ENCODE measurements around the gene LRRC8E. TPM values are rescaled to one million over a fixed set of nuclear protein-coding genes. Genes with fewer than 3 reads are reported as not detected.

The LRRC8E gene
- total RNA-seq, 1 donor from 2014 or later: not detected

GRCh38 chr19:7849631-7849999 lies 38.7 kb upstream of the LRRC8E start:
- intact Hi-C loops (cut with micrococcal nuclease): no loop called here
- Mint-ChIP-seq H3K4me1 (ENCODE audit: low read depth) (no peaks in the 10 kb centered on the region), H3K27ac (no peak overlapping the region), H3K36me3 (ENCODE audit: low read depth) (no peaks in the 10 kb centered on the region), H3K4me3 (no peak overlapping the region), H3K27me3 (ENCODE audit: insufficient read depth) (peaks cover 2% of the 10 kb centered on the region), H3K9me3 (no peaks in the 10 kb centered on the region)
- DNase-seq (ENCODE audit: low spot score): no peak

GRCh38 chr19:7850000-7850813 lies 38.1 kb upstream of the LRRC8E start:
- H3K27ac Mint-ChIP-seq: no peak overlapping the region
- no peaks in the 10 kb centered on the region for H3K9me3 Mint-ChIP-seq
- no peaks in the 10 kb centered on the region for H3K4me1 Mint-ChIP-seq (ENCODE audit: low read depth)
- no peak for DNase-seq (ENCODE audit: low spot score)
- intact Hi-C loops (cut with micrococcal nuclease): no loop called here
- no peak overlapping the region for H3K4me3 Mint-ChIP-seq
- H3K27me3 Mint-ChIP-seq (ENCODE audit: insufficient read depth): peaks cover 2% of the 10 kb centered on the region
- no peaks in the 10 kb centered on the region for H3K36me3 Mint-ChIP-seq (ENCODE audit: low read depth)

DNA sequence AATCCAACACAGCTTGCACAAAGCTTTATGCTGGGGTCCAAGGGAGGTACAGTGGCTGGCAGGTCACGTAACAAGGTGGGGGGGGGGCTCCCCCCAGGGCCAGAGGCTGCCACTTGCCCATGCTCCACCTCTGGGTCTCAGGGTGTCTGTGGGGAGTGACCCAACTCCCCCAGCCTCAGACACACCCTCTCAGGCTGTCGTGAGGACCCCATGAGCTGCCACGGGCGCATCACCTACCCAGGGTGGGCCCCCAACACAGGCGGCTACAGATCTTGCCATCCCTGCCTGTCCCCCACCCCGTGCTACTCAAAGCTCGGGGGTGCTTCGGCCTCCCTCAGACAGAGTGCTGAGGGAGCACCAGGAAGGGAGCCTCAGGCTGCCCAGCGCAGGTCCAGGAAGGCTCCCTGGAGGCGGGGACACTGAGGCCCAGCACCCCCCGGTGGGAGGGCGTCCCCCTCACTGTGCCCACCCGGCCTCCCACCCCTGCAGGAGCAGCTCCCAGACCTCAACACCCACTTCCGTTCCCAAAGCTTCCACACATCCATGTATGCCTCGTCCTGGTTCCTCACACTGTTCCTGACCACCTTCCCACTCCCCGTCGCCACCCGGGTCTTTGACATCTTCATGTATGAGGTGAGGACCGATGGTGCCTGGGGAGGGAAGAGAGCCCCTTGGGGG lies 37.2 kb upstream of the LRRC8E start:
- H3K9me3 Mint-ChIP-seq: no peaks in the 10 kb centered on the region
- H3K27ac Mint-ChIP-seq: no peak overlapping the region
- no peaks in the 10 kb centered on the region for H3K36me3 Mint-ChIP-seq (ENCODE audit: low read depth)
- H3K4me3 Mint-ChIP-seq: no peak overlapping the region
- no peak for DNase-seq (ENCODE audit: low spot score)
- peaks cover 2% of the 10 kb centered on the region for H3K27me3 Mint-ChIP-seq (ENCODE audit: insufficient read depth)
- H3K4me1 Mint-ChIP-seq (ENCODE audit: low read depth): no peaks in the 10 kb centered on the region
- intact Hi-C loops (cut with micrococcal nuclease): no loop called here

- no peaks in the 10 kb centered on the region for H3K36me3 Mint-ChIP-seq (ENCODE audit: low read depth)
- H3K9me3 Mint-ChIP-seq: no peaks in the 10 kb centered on the region
Observed at GRCh38 chr19:7851623-7852500, 36.4 kb upstream of the LRRC8E start.

DNA sequence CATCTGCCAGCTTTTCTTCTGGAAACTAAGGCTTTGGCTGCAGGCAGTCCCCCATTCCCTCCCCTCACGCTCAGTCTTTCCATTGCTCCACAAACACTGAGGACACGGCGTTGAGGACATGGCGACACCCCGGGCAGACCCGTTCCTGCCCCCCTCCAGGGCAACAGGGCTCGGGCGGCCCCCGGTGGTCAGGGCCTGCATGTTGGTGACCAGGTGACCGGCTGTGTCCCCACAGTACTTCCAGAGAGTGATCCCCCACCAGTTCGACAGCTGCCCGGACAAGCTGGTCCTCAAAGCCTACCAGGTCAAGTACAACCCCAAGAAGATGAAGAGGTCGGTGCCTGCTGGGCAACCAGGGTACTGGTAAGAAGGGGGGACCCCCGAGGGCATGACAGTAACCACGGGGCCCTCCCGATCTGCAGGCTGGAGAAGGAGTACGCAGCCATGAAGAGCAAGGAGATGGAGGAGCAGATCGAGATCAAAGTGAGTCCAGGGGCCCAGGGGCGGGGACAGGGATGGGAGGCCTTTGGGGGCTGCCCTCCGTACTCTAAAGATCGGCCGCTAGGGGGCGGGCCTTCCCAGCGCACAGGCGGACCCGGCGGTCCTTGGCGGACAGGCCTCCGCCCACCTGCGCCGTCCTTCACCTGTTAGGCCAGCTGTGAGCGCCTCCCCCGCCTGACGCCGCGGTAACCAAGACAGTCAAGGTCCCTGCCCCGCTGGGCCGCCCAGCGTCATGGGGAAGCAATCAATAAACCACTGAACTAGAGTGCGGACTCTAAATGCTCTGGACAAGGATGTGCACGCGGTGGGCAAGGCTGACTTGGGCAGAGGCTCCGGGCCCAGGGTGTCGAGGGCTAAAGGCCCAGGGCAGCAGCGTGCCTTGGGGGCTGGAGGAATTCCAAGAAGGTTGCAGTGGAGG lies 35.2 kb upstream of the LRRC8E start:
- intact Hi-C loops (cut with micrococcal nuclease): loop anchor here (1.0 to 2.0 kb wide), 2 partner anchors 72 to 285 kb away; no protein-coding TSS in a partner anchor
- peaks cover 2% of the 10 kb centered on the region for H3K27me3 Mint-ChIP-seq (ENCODE audit: insufficient read depth)
- H3K4me3 Mint-ChIP-seq: no peak overlapping the region
- H3K4me1 Mint-ChIP-seq (ENCODE audit: low read depth): no peaks in the 10 kb centered on the region
- no peaks in the 10 kb centered on the region for H3K36me3 Mint-ChIP-seq (ENCODE audit: low read depth)
- H3K9me3 Mint-ChIP-seq: no peaks in the 10 kb centered on the region
- no peak overlapping the region for H3K27ac Mint-ChIP-seq
- peak; percentile 49 for DNase-seq (ENCODE audit: low spot score)

More at GRCh38 chr19:7851623-7852500, 36.4 kb upstream of the LRRC8E start:
- Mint-ChIP-seq H3K27ac (no peak overlapping the region), H3K27me3 (ENCODE audit: insufficient read depth) (peaks cover 2% of the 10 kb centered on the region), H3K4me3 (no peak overlapping the region), H3K4me1 (ENCODE audit: low read depth) (no peaks in the 10 kb centered on the region)
- no peak for DNase-seq (ENCODE audit: low spot score)
- intact Hi-C loops (cut with micrococcal nuclease): loop anchor here (2.0 kb wide), 1 partner anchor 73 kb away; no protein-coding TSS in a partner anchor

DNA sequence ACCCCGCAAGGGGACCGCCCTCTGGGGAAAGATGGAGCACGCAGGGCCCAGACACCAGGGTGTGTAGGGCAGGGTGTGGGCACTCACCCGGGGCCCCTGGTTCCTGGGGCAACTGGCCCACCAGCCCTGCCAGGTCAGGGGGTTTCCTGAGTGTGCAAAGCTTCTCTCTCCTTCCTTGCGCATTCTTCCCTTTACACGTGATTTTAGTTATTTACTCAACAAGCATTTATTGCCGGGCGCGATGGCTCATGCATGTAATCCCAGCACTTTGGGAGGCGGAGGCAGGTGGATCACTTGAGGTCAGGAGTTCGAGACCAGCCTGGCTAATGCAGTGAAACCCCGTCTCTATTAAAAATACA lies 34.6 kb upstream of the LRRC8E start:
- intact Hi-C loops (cut with micrococcal nuclease): loop anchor here (1.0 to 2.0 kb wide), 2 partner anchors 71 to 285 kb away; no protein-coding TSS in a partner anchor
- Mint-ChIP-seq H3K36me3 (ENCODE audit: low read depth) (no peaks in the 10 kb centered on the region), H3K9me3 (no peaks in the 10 kb centered on the region), H3K27me3 (ENCODE audit: insufficient read depth) (peaks cover 2% of the 10 kb centered on the region), H3K27ac (no peak overlapping the region), H3K4me1 (ENCODE audit: low read depth) (no peaks in the 10 kb centered on the region), H3K4me3 (no peak overlapping the region)
- DNase-seq (ENCODE audit: low spot score): no peak

- intact Hi-C loops (cut with micrococcal nuclease): no loop called here
- H3K36me3 Mint-ChIP-seq (ENCODE audit: low read depth): no peaks in the 10 kb centered on the region
- no peak overlapping the region for H3K4me3 Mint-ChIP-seq
- no peak for DNase-seq (ENCODE audit: low spot score)
- no peak overlapping the region for H3K27ac Mint-ChIP-seq
- no peaks in the 10 kb centered on the region for H3K27me3 Mint-ChIP-seq (ENCODE audit: insufficient read depth)
- no peaks in the 10 kb centered on the region for H3K4me1 Mint-ChIP-seq (ENCODE audit: low read depth)
- H3K9me3 Mint-ChIP-seq: no peaks in the 10 kb centered on the region
Observed at GRCh38 chr19:7855426-7856108, 32.7 kb upstream of the LRRC8E start.

- no peaks in the 10 kb centered on the region for H3K4me1 Mint-ChIP-seq (ENCODE audit: low read depth)
- H3K4me3 Mint-ChIP-seq: no peak overlapping the region
- H3K27me3 Mint-ChIP-seq (ENCODE audit: insufficient read depth): peaks cover 3% of the 10 kb centered on the region
- H3K9me3 Mint-ChIP-seq: no peaks in the 10 kb centered on the region
- H3K36me3 Mint-ChIP-seq (ENCODE audit: low read depth): no peaks in the 10 kb centered on the region
- intact Hi-C loops (cut with micrococcal nuclease): no loop called here
- no peak overlapping the region for H3K27ac Mint-ChIP-seq
- no peak for DNase-seq (ENCODE audit: low spot score)
Observed at GRCh38 chr19:7856109-7856591, 32.2 kb upstream of the LRRC8E start.

- H3K4me1 Mint-ChIP-seq (ENCODE audit: low read depth): no peaks in the 10 kb centered on the region
- no peak overlapping the region for H3K27ac Mint-ChIP-seq
- peaks cover 3% of the 10 kb centered on the region for H3K27me3 Mint-ChIP-seq (ENCODE audit: insufficient read depth)
- H3K9me3 Mint-ChIP-seq: no peaks in the 10 kb centered on the region
- intact Hi-C loops (cut with micrococcal nuclease): no loop called here
- no peaks in the 10 kb centered on the region for H3K36me3 Mint-ChIP-seq (ENCODE audit: low read depth)
- no peak for DNase-seq (ENCODE audit: low spot score)
- no peak overlapping the region for H3K4me3 Mint-ChIP-seq
Observed at GRCh38 chr19:7856679-7857663, 31.3 kb upstream of the LRRC8E start.

GRCh38 chr19:7857727-7858108 lies 30.6 kb upstream of the LRRC8E start:
- Mint-ChIP-seq H3K4me1 (ENCODE audit: low read depth) (no peaks in the 10 kb centered on the region), H3K9me3 (no peaks in the 10 kb centered on the region), H3K27me3 (ENCODE audit: insufficient read depth) (peaks cover 5% of the 10 kb centered on the region), H3K4me3 (no peak overlapping the region), H3K27ac (no peak overlapping the region), H3K36me3 (ENCODE audit: low read depth) (no peaks in the 10 kb centered on the region)
- intact Hi-C loops (cut with micrococcal nuclease): no loop called here
- DNase-seq (ENCODE audit: low spot score): no peak
